Neuronal stem cell (in vitro differentiated cells): ENCODE data around the gene RPS15.
A peak's percentile ranks its signal among the peaks of the same experiment; 100 is the strongest.

Experiments
- DNase-seq: peaks from one replicate; pipeline ENCODE4 v3.0.0-alpha.2; 2013; ENCODE audit warnings: low spot score
- H2AFZ ChIP-seq: one replicate; pipeline ENCODE4 v1.6.1; 2013; ENCODE audit warnings: mild to moderate bottlenecking, low read length, inconsistent platforms
- H2AK5ac ChIP-seq: 2 replicates; pipeline ENCODE4 v1.6.1; 2013; ENCODE audit warnings: low read depth, mild to moderate bottlenecking, inconsistent platforms, low read length, moderate library complexity, mixed read lengths
- H2BK120ac ChIP-seq: 2 replicates; pipeline ENCODE4 v1.6.1; 2013; ENCODE audit warnings: low read depth, mild to moderate bottlenecking, inconsistent platforms, low read length, moderate library complexity, mixed read lengths
- H2BK12ac ChIP-seq: one replicate; pipeline ENCODE4 v1.6.1; 2013; ENCODE audit warnings: low read length, inconsistent platforms
- H2BK15ac ChIP-seq: 2 replicates; pipeline ENCODE4 v1.6.1; 2013; ENCODE audit warnings: mild to moderate bottlenecking, low read length, inconsistent platforms, mixed read lengths
- H2BK5ac ChIP-seq: one replicate; pipeline ENCODE4 v1.6.1; 2013; ENCODE audit warnings: inconsistent platforms, mild to moderate bottlenecking, low read length, moderate library complexity
- H3K14ac ChIP-seq: one replicate; pipeline ENCODE4 v1.6.1; 2013; ENCODE audit warnings: low read length, inconsistent platforms
- H3K18ac ChIP-seq: 2 replicates; pipeline ENCODE4 v1.6.1; 2013; ENCODE audit warnings: low read length, inconsistent platforms
- H3K23ac ChIP-seq: 2 replicates; pipeline ENCODE4 v1.6.1; 2013; ENCODE audit warnings: low read depth, mild to moderate bottlenecking, mixed read lengths, low read length, inconsistent platforms; ENCODE audit not compliant: poor library complexity
- H3K27ac ChIP-seq: replicated peaks from 3 replicates; pipeline ENCODE4 v1.5.1; 2013; ENCODE audit warnings: low read length, inconsistent platforms
- H3K27me3 ChIP-seq, 3 experiments: 2 replicates each; pipeline ENCODE4 v1.6.1; 2013; ENCODE audit warnings: low read length in 3 of 3, mild to moderate bottlenecking in 2 of 3, inconsistent platforms in 1 of 3, low read depth in 1 of 3, mixed read lengths in 1 of 3, moderate library complexity in 1 of 3; ENCODE audit not compliant: control insufficient read depth in 3 of 3, insufficient read depth in 3 of 3
- H3K36me3 ChIP-seq, 2 donors: replicated peaks in 1 of 2; 2 replicates each; pipeline ENCODE4 v1.6.1; 2013; ENCODE audit warnings: low read length in 2 of 2; ENCODE audit not compliant: control insufficient read depth in 2 of 2, insufficient read depth in 2 of 2
- H3K4ac ChIP-seq: 2 replicates; pipeline ENCODE4 v1.6.1; 2013; ENCODE audit warnings: inconsistent platforms, mild to moderate bottlenecking, low read length, moderate library complexity
- H3K4me1 ChIP-seq, 2 donors: 1 replicate in 1 of 2; 2 replicates in 1 of 2; pipeline ENCODE4 v1.6.1; 2013; ENCODE audit warnings: low read length in 2 of 2, low read depth in 1 of 2; ENCODE audit not compliant: control insufficient read depth in 2 of 2, insufficient read depth in 1 of 2
- H3K4me2 ChIP-seq: one replicate; pipeline ENCODE4 v1.6.1; 2013; ENCODE audit warnings: mild to moderate bottlenecking, low read length, inconsistent platforms; ENCODE audit not compliant: insufficient read depth, poor library complexity, severe bottlenecking
- H3K4me3 ChIP-seq, 2 donors: 2 replicates each; pipeline ENCODE4 v1.5.1; 2013; ENCODE audit warnings: low read length in 2 of 2, mild to moderate bottlenecking in 2 of 2, inconsistent platforms in 1 of 2, moderate library complexity in 1 of 2
- H3K79me1 ChIP-seq: one replicate; pipeline ENCODE4 v1.6.1; 2013; ENCODE audit warnings: low read depth, mild to moderate bottlenecking, inconsistent platforms, low read length, moderate library complexity
- H3K9ac ChIP-seq: one replicate; pipeline ENCODE4 v1.6.1; 2013; ENCODE audit warnings: mild to moderate bottlenecking, low read depth, low read length, inconsistent platforms; ENCODE audit not compliant: poor library complexity
- H3K9me3 ChIP-seq, 2 donors: replicated peaks in 1 of 2; 2 replicates each; pipeline versions ENCODE3 to v1.6.1; 2013; ENCODE audit warnings: low read length in 2 of 2, mild to moderate bottlenecking in 2 of 2, inconsistent platforms in 1 of 2, low read depth in 1 of 2, mixed read lengths in 1 of 2, moderate library complexity in 1 of 2; ENCODE audit not compliant: control insufficient read depth in 2 of 2, insufficient read depth in 1 of 2
- H4K8ac ChIP-seq: one replicate; pipeline ENCODE4 v1.6.1; 2013; ENCODE audit warnings: low read depth, mild to moderate bottlenecking, inconsistent platforms, low read length, moderate library complexity
- H4K91ac ChIP-seq: one replicate; pipeline ENCODE4 v1.6.1; 2013; ENCODE audit warnings: low read length, low read depth, mild to moderate bottlenecking, inconsistent platforms; ENCODE audit not compliant: poor library complexity
- WGBS, 2 donors: extraction: QIAGEN DNeasy Blood & Tissue Kit; methylation state at CpG; one replicate each; pipeline ENCODE4 v1.1.7; 2013; ENCODE audit warnings: missing lambda C conversion rate in 2 of 2, mixed read lengths in 1 of 2; ENCODE audit not compliant: insufficient read length in 2 of 2, insufficient replicate concordance in 1 of 2; ENCODE audit errors: extremely low coverage in 2 of 2; 5-methylcytosine and 5-hydroxymethylcytosine counted together

The RPS15 gene

GRCh38 chr19:1425102-1425837 is 12.9 kb upstream of the RPS15 start:
- H3K18ac ChIP-seq: no peak overlapping the region
- no peak overlapping the region for H3K14ac ChIP-seq
- H3K9ac ChIP-seq: peak overlapping the region; percentile 30
- no peak overlapping the region for H2BK12ac ChIP-seq
- H3K36me3 ChIP-seq: peaks cover 50 to 92% of the 10 kb centered on the region in 2 donors
- WGBS, 2 donors: no CpG with 5 or more reads among the region's 33 CpGs
- no peak overlapping the region for H2BK15ac ChIP-seq
- no peak overlapping the region for H3K27ac ChIP-seq
- peak overlapping the region; percentile 20 for H3K23ac ChIP-seq
- H3K4me2 ChIP-seq: no peak overlapping the region
- peaks cover 12 to 25% of the 10 kb centered on the region in 2 donors for H3K4me1 ChIP-seq
- H3K27me3 ChIP-seq: no peaks in the 10 kb centered on the region
- H2AFZ ChIP-seq: no peak overlapping the region
- no peak overlapping the region for H3K4me3 ChIP-seq
- no peaks in the 10 kb centered on the region for H3K9me3 ChIP-seq
- H2AK5ac ChIP-seq: no peak overlapping the region
- H4K8ac ChIP-seq: no peak overlapping the region
- H2BK120ac ChIP-seq: no peak overlapping the region
- no peak for DNase-seq
- peak overlapping the region; percentile 66 for H2BK5ac ChIP-seq
- H4K91ac ChIP-seq: no peak overlapping the region
- no peak overlapping the region for H3K4ac ChIP-seq
- peaks cover 32% of the 10 kb centered on the region for H3K79me1 ChIP-seq

GRCh38 chr19:1425902-1426301 is 12.3 kb upstream of the RPS15 start:
- Histone ChIP-seq H3K4me2 (no peak overlapping the region), H3K4ac (no peak overlapping the region), H3K27me3 (no peaks in the 10 kb centered on the region), H3K23ac (no peak overlapping the region), H3K9me3 (no peaks in the 10 kb centered on the region), H2AFZ (no peak overlapping the region), H3K9ac (peak overlapping the region; percentile 12), H3K36me3 (peaks cover 48 to 88% of the 10 kb centered on the region in 2 donors), H4K91ac (no peak overlapping the region), H3K18ac (no peak overlapping the region), H3K27ac (no peak overlapping the region), H2BK120ac (no peak overlapping the region), H2BK5ac (peak overlapping the region; percentile 7), H2AK5ac (no peak overlapping the region), H3K79me1 (peaks cover 29% of the 10 kb centered on the region), H3K4me1 (peaks cover 12 to 25% of the 10 kb centered on the region in 2 donors), H3K14ac (no peak overlapping the region), H3K4me3 (no peak overlapping the region), H4K8ac (no peak overlapping the region), H2BK12ac (no peak overlapping the region), H2BK15ac (no peak overlapping the region)
- no peak for DNase-seq
- no CpG with 5 or more reads among the region's 14 CpGs for WGBS, 2 donors

DNA sequence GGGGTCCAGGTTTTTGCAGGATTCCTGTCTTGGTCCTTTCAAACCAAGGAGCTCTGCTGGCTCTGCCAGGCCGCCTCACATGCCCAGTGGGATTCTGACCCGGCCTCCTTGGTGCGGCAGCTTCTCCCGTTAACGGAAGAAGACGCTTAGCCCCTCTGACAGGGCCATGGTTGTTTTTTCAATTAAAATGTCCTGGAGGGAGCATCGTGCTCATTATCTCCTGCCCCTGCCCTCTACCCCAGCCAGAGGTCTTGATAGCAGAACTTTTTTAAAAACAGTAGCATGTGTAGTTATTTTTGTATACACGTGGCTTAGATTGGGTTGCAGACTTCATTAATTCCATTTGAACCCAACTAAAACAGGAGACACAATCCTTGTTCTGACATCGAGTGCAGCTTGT is 11.5 kb upstream of the RPS15 start:
- H3K79me1 ChIP-seq: peaks cover 26% of the 10 kb centered on the region
- H3K27me3 ChIP-seq: no peaks in the 10 kb centered on the region
- no peak overlapping the region for H3K4me3 ChIP-seq
- no peak overlapping the region for H4K91ac ChIP-seq
- DNase-seq: no peak
- no CpG with 5 or more reads among the region's 9 CpGs for WGBS, 2 donors
- no peak overlapping the region for H2BK15ac ChIP-seq
- H2BK12ac ChIP-seq: no peak overlapping the region
- no peak overlapping the region for H3K4me2 ChIP-seq
- H3K14ac ChIP-seq: no peak overlapping the region
- H4K8ac ChIP-seq: no peak overlapping the region
- no peak overlapping the region for H3K9ac ChIP-seq
- no peak overlapping the region for H2BK120ac ChIP-seq
- peaks cover 46 to 85% of the 10 kb centered on the region in 2 donors for H3K36me3 ChIP-seq
- H2AK5ac ChIP-seq: no peak overlapping the region
- H3K4ac ChIP-seq: no peak overlapping the region
- no peak overlapping the region for H3K23ac ChIP-seq
- no peaks in the 10 kb centered on the region for H3K9me3 ChIP-seq
- no peak overlapping the region for H2AFZ ChIP-seq
- no peak overlapping the region for H3K27ac ChIP-seq
- H3K4me1 ChIP-seq: peaks cover 12 to 25% of the 10 kb centered on the region in 2 donors
- H2BK5ac ChIP-seq: no peak overlapping the region
- H3K18ac ChIP-seq: no peak overlapping the region

- Histone ChIP-seq H3K27ac (no peak overlapping the region), H3K4ac (no peak overlapping the region), H3K4me2 (no peak overlapping the region), H4K8ac (no peak overlapping the region), H2BK5ac (no peak overlapping the region), H2AFZ (no peak overlapping the region), H2BK120ac (no peak overlapping the region), H3K4me3 (no peak overlapping the region), H3K18ac (no peak overlapping the region), H2BK12ac (no peak overlapping the region), H3K4me1 (peaks cover 12 to 25% of the 10 kb centered on the region in 2 donors), H2BK15ac (no peak overlapping the region), H3K27me3 (no peaks in the 10 kb centered on the region), H3K79me1 (peaks cover 29% of the 10 kb centered on the region), H3K9ac (no peak overlapping the region), H3K14ac (no peak overlapping the region), H3K9me3 (no peaks in the 10 kb centered on the region), H3K23ac (no peak overlapping the region), H4K91ac (no peak overlapping the region), H3K36me3 (peaks cover 48 to 85% of the 10 kb centered on the region in 2 donors), H2AK5ac (no peak overlapping the region)
- WGBS, 2 donors: no CpG with 5 or more reads among the region's 27 CpGs
- DNase-seq: no peak
These were observed 10.8 kb upstream of the RPS15 start for GRCh38 chr19:1427221-1427920.
